ENCODE data around the gene PLA2G10.
"Not testable (repeated sequence)": the region's sequence is repeated elsewhere in the genome, so short reads cannot be mapped to it uniquely, and the experiment has no call there.

DNA sequence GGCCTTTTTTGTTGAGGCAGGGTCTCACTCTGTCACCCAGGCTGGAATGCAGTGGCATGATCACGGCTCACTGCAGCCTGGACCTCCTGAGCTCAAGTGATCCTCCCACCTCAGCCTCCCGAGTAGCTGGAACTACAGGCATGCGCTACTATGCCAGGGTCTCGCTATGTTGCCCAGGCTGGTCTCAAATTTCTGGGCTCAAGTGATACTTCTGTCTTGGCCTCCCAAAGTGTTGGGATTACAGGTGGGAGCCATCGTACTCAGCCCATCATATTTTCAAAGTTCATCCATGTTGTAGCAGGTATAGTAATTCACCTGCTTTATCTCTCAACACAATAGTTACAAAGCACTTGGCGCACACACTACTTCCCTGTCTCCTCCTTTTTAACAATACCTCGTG lies 13.7 kb downstream of the PLA2G10 start:
- TF ChIP-seq, protein P1, sequence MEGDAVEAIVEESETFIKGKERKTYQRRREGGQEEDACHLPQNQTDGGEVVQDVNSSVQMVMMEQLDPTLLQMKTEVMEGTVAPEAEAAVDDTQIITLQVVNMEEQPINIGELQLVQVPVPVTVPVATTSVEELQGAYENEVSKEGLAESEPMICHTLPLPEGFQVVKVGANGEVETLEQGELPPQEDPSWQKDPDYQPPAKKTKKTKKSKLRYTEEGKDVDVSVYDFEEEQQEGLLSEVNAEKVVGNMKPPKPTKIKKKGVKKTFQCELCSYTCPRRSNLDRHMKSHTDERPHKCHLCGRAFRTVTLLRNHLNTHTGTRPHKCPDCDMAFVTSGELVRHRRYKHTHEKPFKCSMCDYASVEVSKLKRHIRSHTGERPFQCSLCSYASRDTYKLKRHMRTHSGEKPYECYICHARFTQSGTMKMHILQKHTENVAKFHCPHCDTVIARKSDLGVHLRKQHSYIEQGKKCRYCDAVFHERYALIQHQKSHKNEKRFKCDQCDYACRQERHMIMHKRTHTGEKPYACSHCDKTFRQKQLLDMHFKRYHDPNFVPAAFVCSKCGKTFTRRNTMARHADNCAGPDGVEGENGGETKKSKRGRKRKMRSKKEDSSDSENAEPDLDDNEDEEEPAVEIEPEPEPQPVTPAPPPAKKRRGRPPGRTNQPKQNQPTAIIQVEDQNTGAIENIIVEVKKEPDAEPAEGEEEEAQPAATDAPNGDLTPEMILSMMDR (IDR thresholded peaks at IDR 0.05): not testable (repeated sequence)
- TF ChIP-seq POLR2AphosphoS5, POLR2A (IDR thresholded peaks at IDR 0.05): not testable (repeated sequence)
